ENCODE measurements around the gene RGS7.

RGS7 gene

DNA sequence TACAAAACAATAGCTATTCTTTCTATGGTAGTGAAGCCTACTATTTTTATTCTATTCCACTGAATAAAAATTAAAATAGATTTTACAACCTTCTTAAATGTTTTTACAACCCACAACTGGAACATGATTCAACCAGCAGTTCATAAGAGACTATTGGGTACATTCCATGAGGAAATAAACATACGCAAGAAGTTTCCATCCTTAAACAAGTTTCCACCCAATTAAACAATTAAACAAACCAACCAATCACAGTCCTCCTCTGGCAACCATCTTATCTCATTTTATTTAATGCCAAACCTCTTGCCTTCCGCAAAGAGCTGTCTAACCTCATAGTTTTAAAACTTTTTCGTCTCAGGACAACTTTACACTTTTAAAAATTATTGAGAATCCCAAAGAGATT lies 239.0 kb downstream of the RGS7 start:
- Histone ChIP-seq H3K4me3 (ENCODE audit: low read length in 2 of 2) (no peak overlapping the region), H3K27ac (ENCODE audit: low read length) (no peak overlapping the region), H3K9me3 (ENCODE audit: control insufficient read depth in 2 of 2, low read length in 2 of 2) (no peaks in the 10 kb centered on the region), H3K9ac (ENCODE audit: low read length in 2 of 2) (no peak overlapping the region), H3K36me3 (ENCODE audit: control insufficient read depth in 2 of 2, insufficient read depth in 2 of 2, low read length in 2 of 2) (no peaks in the 10 kb centered on the region), H3K4me1 (ENCODE audit: control insufficient read depth, insufficient read depth, low read length) (no peaks in the 10 kb centered on the region), H3K27me3 (ENCODE audit: control insufficient read depth in 1 of 2, insufficient read depth in 2 of 2, low read length in 2 of 2) (no peaks in the 10 kb centered on the region)

DNA sequence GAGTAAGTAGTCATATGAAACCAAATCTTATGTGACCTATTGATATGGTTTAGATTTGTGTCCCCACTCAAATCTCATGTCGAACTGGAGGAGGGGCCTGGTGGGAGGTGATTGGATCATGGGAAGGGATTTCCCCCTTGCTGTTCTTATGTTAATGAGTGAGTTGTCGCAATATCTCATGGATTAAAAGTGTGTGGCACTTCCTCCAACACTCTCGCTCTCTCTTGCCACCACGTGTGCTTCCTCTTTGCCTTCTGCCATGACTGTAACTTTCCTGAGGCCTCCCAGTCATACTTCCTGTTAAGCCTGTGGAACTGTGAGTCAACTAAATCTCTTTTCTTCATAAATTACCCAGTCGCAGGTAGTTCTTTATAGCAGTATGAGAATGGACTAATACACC lies 241.2 kb downstream of the RGS7 start:
- H3K9me3 ChIP-seq (ENCODE audit: control insufficient read depth in 2 of 2, low read length in 2 of 2) = no peaks in the 10 kb centered on the region
- no peaks in the 10 kb centered on the region for H3K36me3 ChIP-seq (ENCODE audit: control insufficient read depth in 2 of 2, insufficient read depth in 2 of 2, low read length in 2 of 2)
- H3K27me3 ChIP-seq (ENCODE audit: control insufficient read depth in 1 of 2, insufficient read depth in 2 of 2, low read length in 2 of 2) = no peaks in the 10 kb centered on the region
- no peaks in the 10 kb centered on the region for H3K4me1 ChIP-seq (ENCODE audit: control insufficient read depth, insufficient read depth, low read length)
- no peak overlapping the region for H3K9ac ChIP-seq (ENCODE audit: low read length in 2 of 2)
- no peak overlapping the region for H3K27ac ChIP-seq (ENCODE audit: low read length)
- H3K4me3 ChIP-seq (ENCODE audit: low read length in 2 of 2) = no peak overlapping the region

DNA sequence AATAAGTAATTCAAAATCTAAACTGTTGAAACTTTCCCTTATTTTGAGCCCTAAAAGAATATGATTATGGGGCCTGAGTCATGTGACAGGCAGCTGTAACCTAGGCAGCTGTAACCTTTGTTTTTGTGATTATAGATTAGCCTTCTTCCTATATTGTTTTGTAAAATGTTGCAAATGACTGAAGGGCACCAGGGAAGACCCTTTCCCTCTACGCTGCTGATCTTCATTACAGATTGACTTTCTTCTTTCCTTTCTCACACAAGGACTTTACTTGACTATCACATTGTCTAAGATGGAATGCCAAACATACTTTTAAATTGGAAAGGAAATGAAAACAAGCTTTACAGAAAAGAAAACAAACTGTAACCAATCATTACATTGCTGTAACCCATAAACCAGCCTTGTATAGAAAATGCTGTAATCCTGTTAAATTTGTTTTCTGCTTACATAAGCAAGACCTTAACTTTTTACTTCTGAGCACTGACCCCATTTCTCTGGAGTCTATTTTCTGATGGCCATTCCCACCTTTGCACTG lies 242.2 kb downstream of the RGS7 start:
- no peaks in the 10 kb centered on the region for H3K4me1 ChIP-seq (ENCODE audit: control insufficient read depth, insufficient read depth, low read length)
- H3K36me3 ChIP-seq (ENCODE audit: control insufficient read depth in 2 of 2, insufficient read depth in 2 of 2, low read length in 2 of 2) = no peaks in the 10 kb centered on the region
- no peak overlapping the region for H3K4me3 ChIP-seq (ENCODE audit: low read length in 2 of 2)
- no peaks in the 10 kb centered on the region for H3K9me3 ChIP-seq (ENCODE audit: control insufficient read depth in 2 of 2, low read length in 2 of 2)
- no peak overlapping the region for H3K9ac ChIP-seq (ENCODE audit: low read length in 2 of 2)
- H3K27me3 ChIP-seq (ENCODE audit: control insufficient read depth in 1 of 2, insufficient read depth in 2 of 2, low read length in 2 of 2) = no peaks in the 10 kb centered on the region
- H3K27ac ChIP-seq (ENCODE audit: low read length) = no peak overlapping the region

DNA sequence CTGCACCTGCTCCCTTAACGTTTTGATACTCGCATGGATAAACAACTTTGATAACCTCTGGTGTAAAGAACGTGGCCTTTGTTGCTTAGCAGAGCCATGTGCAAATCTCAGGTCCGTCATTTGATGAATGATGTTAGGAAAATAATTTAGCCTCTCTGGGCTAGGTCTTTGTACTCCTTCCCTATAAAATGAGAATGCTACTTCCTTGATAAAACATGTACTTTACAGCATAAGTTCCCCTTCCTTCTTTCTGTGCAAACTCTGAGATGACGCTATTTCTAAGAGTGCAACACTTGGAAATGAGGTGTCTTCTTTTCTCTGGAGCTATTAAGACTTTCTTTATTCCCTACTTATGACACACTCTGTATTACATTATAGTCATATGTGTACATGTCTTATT lies 243.4 kb downstream of the RGS7 start:
- Histone ChIP-seq H3K36me3 (ENCODE audit: control insufficient read depth in 2 of 2, insufficient read depth in 2 of 2, low read length in 2 of 2) (no peaks in the 10 kb centered on the region), H3K27ac (ENCODE audit: low read length) (no peak overlapping the region), H3K4me3 (ENCODE audit: low read length in 2 of 2) (no peak overlapping the region), H3K4me1 (ENCODE audit: control insufficient read depth, insufficient read depth, low read length) (no peaks in the 10 kb centered on the region), H3K9ac (ENCODE audit: low read length in 2 of 2) (no peak overlapping the region), H3K27me3 (ENCODE audit: control insufficient read depth in 1 of 2, insufficient read depth in 2 of 2, low read length in 2 of 2) (no peaks in the 10 kb centered on the region), H3K9me3 (ENCODE audit: control insufficient read depth in 2 of 2, low read length in 2 of 2) (no peaks in the 10 kb centered on the region)

DNA sequence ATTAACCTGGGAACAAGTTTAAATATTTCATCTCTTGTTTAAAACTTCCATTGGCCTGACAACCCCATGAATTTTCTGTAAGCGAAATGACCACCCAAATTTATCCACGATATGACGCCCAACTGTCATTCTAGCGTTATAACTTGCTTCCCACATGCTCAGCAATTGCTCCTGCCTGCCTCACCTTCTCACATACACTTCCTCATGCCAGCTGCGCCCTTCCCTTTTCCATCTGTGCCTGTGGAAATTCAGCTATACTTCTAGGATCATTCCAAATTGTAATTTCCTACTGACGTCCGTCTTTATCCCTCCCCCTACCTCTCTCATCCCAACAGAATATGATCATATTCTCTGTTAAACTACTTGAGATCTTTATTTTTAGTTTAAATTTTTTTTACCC lies 248.0 kb downstream of the RGS7 start:
- no peak overlapping the region for H3K27ac ChIP-seq (ENCODE audit: low read length)
- no peaks in the 10 kb centered on the region for H3K4me1 ChIP-seq (ENCODE audit: control insufficient read depth, insufficient read depth, low read length)
- H3K27me3 ChIP-seq (ENCODE audit: control insufficient read depth in 1 of 2, insufficient read depth in 2 of 2, low read length in 2 of 2) = no peaks in the 10 kb centered on the region
- no peaks in the 10 kb centered on the region for H3K9me3 ChIP-seq (ENCODE audit: control insufficient read depth in 2 of 2, low read length in 2 of 2)
- H3K36me3 ChIP-seq (ENCODE audit: control insufficient read depth in 2 of 2, insufficient read depth in 2 of 2, low read length in 2 of 2) = no peaks in the 10 kb centered on the region
- no peak overlapping the region for H3K9ac ChIP-seq (ENCODE audit: low read length in 2 of 2)
- no peak overlapping the region for H3K4me3 ChIP-seq (ENCODE audit: low read length in 2 of 2)

DNA sequence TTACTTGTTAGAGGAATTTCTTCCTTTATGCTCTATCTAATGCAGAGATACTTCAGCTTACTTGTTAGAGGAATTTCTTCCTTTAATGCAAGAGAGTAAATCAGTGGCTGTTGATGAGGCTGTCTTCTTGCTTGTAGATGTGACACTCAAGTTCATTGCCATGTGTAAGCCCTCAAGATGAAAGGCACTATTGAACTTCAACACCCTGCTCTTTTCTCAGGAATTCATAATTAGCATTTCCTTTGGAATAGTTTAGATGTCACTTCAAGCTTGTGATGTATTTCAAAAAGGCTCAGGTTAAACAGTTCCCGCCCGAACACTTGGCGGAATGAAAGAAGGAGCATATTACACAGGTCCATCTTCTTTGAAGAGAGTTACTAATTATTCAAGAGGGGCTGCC lies 251.9 kb downstream of the RGS7 start:
- H3K4me1 ChIP-seq (ENCODE audit: control insufficient read depth, insufficient read depth, low read length) = no peaks in the 10 kb centered on the region
- no peaks in the 10 kb centered on the region for H3K36me3 ChIP-seq (ENCODE audit: control insufficient read depth in 2 of 2, insufficient read depth in 2 of 2, low read length in 2 of 2)
- no peak overlapping the region for H3K4me3 ChIP-seq (ENCODE audit: low read length in 2 of 2)
- no peak overlapping the region for H3K9ac ChIP-seq (ENCODE audit: low read length in 2 of 2)
- no peaks in the 10 kb centered on the region for H3K27me3 ChIP-seq (ENCODE audit: control insufficient read depth in 1 of 2, insufficient read depth in 2 of 2, low read length in 2 of 2)
- no peak overlapping the region for H3K27ac ChIP-seq (ENCODE audit: low read length)
- H3K9me3 ChIP-seq (ENCODE audit: control insufficient read depth in 2 of 2, low read length in 2 of 2) = no peaks in the 10 kb centered on the region

DNA sequence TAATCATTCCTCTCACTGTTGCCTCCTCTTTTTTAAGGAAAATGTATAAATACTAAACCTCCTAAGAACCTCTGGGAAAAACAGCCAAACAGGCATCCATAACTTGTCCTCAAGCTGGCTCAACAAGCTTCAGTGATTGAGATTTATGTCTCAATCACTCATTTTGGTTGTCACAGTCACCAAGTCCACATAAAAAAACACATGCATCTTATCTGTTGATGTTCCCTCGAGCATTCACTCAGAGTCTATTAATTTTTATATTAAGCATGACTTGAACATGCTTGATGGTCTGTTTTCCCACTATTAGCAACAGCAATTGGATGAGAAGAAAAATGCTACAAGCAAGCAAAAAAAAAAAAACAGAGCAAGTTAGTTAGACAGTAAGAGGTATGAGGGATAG lies 254.3 kb downstream of the RGS7 start:
- Histone ChIP-seq H3K9me3 (ENCODE audit: control insufficient read depth in 2 of 2, low read length in 2 of 2) (no peaks in the 10 kb centered on the region), H3K36me3 (ENCODE audit: control insufficient read depth in 2 of 2, insufficient read depth in 2 of 2, low read length in 2 of 2) (no peaks in the 10 kb centered on the region), H3K27me3 (ENCODE audit: control insufficient read depth in 1 of 2, insufficient read depth in 2 of 2, low read length in 2 of 2) (no peaks in the 10 kb centered on the region), H3K4me1 (ENCODE audit: control insufficient read depth, insufficient read depth, low read length) (no peaks in the 10 kb centered on the region), H3K27ac (ENCODE audit: low read length) (no peak overlapping the region), H3K9ac (ENCODE audit: low read length in 2 of 2) (no peak overlapping the region), H3K4me3 (ENCODE audit: low read length in 2 of 2) (no peak overlapping the region)

DNA sequence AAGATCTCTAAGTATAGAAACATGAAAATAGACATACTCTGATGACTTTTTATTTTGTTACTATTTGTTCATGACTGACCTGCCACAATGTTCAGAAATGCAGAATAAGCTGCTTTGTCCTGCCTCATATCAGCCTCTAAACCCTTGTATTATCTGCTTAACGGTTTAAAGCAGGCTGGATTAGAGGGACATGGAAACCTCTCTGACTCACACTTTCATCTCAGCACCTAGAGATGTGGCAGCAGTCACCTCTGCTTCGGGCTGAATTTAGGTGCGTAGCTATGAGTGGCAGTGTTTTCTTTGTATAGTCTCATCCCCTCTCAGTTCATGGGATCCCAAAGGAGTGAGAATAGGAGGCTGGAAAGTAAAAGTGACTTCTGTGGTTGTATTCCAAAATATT lies 255.4 kb downstream of the RGS7 start:
- H3K27me3 ChIP-seq (ENCODE audit: control insufficient read depth in 1 of 2, insufficient read depth in 2 of 2, low read length in 2 of 2) = no peaks in the 10 kb centered on the region
- H3K27ac ChIP-seq (ENCODE audit: low read length) = no peak overlapping the region
- H3K36me3 ChIP-seq (ENCODE audit: control insufficient read depth in 2 of 2, insufficient read depth in 2 of 2, low read length in 2 of 2) = no peaks in the 10 kb centered on the region
- no peaks in the 10 kb centered on the region for H3K4me1 ChIP-seq (ENCODE audit: control insufficient read depth, insufficient read depth, low read length)
- H3K9ac ChIP-seq (ENCODE audit: low read length in 2 of 2) = no peak overlapping the region
- H3K9me3 ChIP-seq (ENCODE audit: control insufficient read depth in 2 of 2, low read length in 2 of 2) = no peaks in the 10 kb centered on the region
- no peak overlapping the region for H3K4me3 ChIP-seq (ENCODE audit: low read length in 2 of 2)

DNA sequence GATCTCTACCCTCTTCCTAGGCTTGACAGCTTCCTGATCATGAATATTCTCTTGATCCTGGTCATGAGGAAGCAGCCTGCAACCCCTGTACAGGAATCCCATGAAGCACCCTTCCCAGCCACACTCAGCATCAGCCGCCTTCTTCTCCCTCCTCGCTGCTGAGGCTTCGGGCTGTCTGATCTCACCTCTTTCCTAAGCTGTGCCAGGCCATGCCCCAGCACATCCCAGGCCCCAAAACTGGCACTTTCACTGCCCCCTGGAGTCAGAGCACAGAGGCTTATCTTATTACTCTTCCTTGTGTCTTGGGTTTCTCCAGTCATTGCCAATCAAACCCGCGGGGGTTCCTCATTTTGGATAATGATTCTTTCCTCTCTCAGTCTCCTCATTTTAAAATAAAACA lies 259.5 kb downstream of the RGS7 start:
- H3K36me3 ChIP-seq (ENCODE audit: control insufficient read depth in 2 of 2, insufficient read depth in 2 of 2, low read length in 2 of 2) = no peaks in the 10 kb centered on the region
- H3K9me3 ChIP-seq (ENCODE audit: control insufficient read depth in 2 of 2, low read length in 2 of 2) = no peaks in the 10 kb centered on the region
- H3K4me3 ChIP-seq (ENCODE audit: low read length in 2 of 2) = no peak overlapping the region
- no peaks in the 10 kb centered on the region for H3K4me1 ChIP-seq (ENCODE audit: control insufficient read depth, insufficient read depth, low read length)
- H3K27ac ChIP-seq (ENCODE audit: low read length) = no peak overlapping the region
- no peaks in the 10 kb centered on the region for H3K27me3 ChIP-seq (ENCODE audit: control insufficient read depth in 1 of 2, insufficient read depth in 2 of 2, low read length in 2 of 2)
- no peak overlapping the region for H3K9ac ChIP-seq (ENCODE audit: low read length in 2 of 2)

DNA sequence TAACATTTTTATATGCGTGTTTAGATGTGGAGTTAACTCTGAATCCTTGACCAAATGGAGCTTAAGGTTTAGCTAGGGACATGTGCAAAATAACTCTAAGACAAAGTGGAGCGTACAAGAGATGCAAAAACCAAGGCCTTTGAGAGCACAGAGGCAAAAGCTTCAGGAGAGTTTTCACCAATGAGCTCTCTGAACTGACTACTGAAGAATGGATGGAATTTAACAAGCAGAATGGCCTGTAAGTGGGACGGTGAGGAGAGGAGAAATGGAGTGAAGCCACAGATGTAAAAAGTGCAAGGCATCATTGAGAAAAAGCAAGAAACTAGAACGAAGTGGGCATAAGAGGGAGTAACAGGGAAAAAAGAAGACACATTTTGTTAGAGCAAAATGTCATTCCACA lies 260.0 kb downstream of the RGS7 start:
- Histone ChIP-seq H3K9me3 (ENCODE audit: control insufficient read depth in 2 of 2, low read length in 2 of 2) (no peaks in the 10 kb centered on the region), H3K36me3 (ENCODE audit: control insufficient read depth in 2 of 2, insufficient read depth in 2 of 2, low read length in 2 of 2) (no peaks in the 10 kb centered on the region), H3K27me3 (ENCODE audit: control insufficient read depth in 1 of 2, insufficient read depth in 2 of 2, low read length in 2 of 2) (no peaks in the 10 kb centered on the region), H3K4me3 (ENCODE audit: low read length in 2 of 2) (no peak overlapping the region), H3K4me1 (ENCODE audit: control insufficient read depth, insufficient read depth, low read length) (no peaks in the 10 kb centered on the region), H3K27ac (ENCODE audit: low read length) (no peak overlapping the region), H3K9ac (ENCODE audit: low read length in 2 of 2) (no peak overlapping the region)

DNA sequence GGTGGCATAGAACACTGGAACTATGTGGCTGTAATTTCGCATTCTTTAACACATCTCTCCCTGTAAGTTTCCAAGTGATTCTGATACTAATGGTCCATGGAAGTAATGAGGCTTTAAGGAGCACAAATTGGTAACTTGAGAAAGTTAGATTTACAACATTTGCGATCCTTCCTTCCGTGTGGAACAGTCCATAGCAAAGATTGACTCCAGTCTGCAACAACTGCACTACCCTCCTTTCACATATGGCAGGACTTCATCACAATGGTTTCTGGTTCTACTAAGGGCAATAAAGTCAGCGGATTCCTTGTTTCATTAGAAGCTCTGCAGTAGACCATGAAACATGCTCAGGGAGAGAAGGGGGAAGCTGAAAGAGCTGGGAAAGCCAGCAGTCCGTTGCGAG lies 261.2 kb downstream of the RGS7 start:
- H3K9ac ChIP-seq (ENCODE audit: low read length in 2 of 2) = no peak overlapping the region
- H3K4me1 ChIP-seq (ENCODE audit: control insufficient read depth, insufficient read depth, low read length) = no peaks in the 10 kb centered on the region
- no peak overlapping the region for H3K27ac ChIP-seq (ENCODE audit: low read length)
- no peaks in the 10 kb centered on the region for H3K27me3 ChIP-seq (ENCODE audit: control insufficient read depth in 1 of 2, insufficient read depth in 2 of 2, low read length in 2 of 2)
- H3K4me3 ChIP-seq (ENCODE audit: low read length in 2 of 2) = no peak overlapping the region
- H3K9me3 ChIP-seq (ENCODE audit: control insufficient read depth in 2 of 2, low read length in 2 of 2) = no peaks in the 10 kb centered on the region
- no peaks in the 10 kb centered on the region for H3K36me3 ChIP-seq (ENCODE audit: control insufficient read depth in 2 of 2, insufficient read depth in 2 of 2, low read length in 2 of 2)

All from stomach smooth muscle (tissue), 2 donors.